Measurements from ENCODE around the gene HPD. TPM values are rescaled to one million over a fixed set of nuclear protein-coding genes. Genes with fewer than 3 reads are reported as not detected.

HPD gene
- total RNA-seq, 6 experiments from 2014 or later, result 0.14 to 0.25 (median 0.21) TPM; not detected in 2

GRCh38 chr12:121826318-121827150, 32.1 kb downstream of the HPD start:
- H3K27me3 Mint-ChIP-seq (ENCODE audit: insufficient read depth), result peaks cover 9% of the 10 kb centered on the region
- no peaks in the 10 kb centered on the region for H3K4me1 Mint-ChIP-seq (ENCODE audit: low read depth)
- H3K27ac Mint-ChIP-seq, result no peak overlapping the region; the same call in 1 of the 2 replicates
- no peaks in the 10 kb centered on the region for H3K9me3 Mint-ChIP-seq
- no peak for TF ChIP-seq CTCF (IDR thresholded peaks at IDR 0.05)
- H3K4me3 Mint-ChIP-seq, result no peak overlapping the region; the same call in 1 of the 2 replicates
- H3K36me3 Mint-ChIP-seq (ENCODE audit: low read depth), result peaks cover 26% of the 10 kb centered on the region
- no peak for DNase-seq

GRCh38 chr12:121825041-121825523, 33.6 kb downstream of the HPD start:
- H3K36me3 Mint-ChIP-seq (ENCODE audit: low read depth), result peaks cover 22% of the 10 kb centered on the region

DNA sequence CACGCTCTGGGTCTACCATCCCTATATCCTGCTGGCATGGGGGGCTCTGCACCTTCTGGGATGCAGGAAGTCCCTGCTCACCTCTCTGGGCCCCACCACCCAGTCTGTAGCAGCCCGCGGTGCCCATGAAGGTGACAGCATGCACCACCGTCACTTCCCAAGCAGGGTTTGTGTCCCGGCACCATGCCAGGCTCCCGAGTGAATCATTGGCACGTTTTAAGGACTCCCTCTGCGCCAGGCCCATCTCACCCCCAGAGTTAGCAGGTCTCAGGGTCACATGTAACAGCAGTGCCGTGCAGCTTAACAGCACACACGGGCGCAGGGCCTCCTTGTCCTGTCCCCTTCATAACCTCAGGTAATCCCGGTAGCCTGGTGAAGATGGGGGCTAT, 34.9 kb downstream of the HPD start:
- Mint-ChIP-seq H3K27ac (no peak overlapping the region), H3K9me3 (no peaks in the 10 kb centered on the region), H3K36me3 (ENCODE audit: low read depth) (peaks cover 24% of the 10 kb centered on the region), H3K4me3 (no peak overlapping the region), H3K27me3 (ENCODE audit: insufficient read depth) (peaks cover 8% of the 10 kb centered on the region), H3K4me1 (ENCODE audit: low read depth) (no peaks in the 10 kb centered on the region)
- no peak for DNase-seq
- no peak for TF ChIP-seq CTCF (IDR thresholded peaks at IDR 0.05)

More at GRCh38 chr12:121825041-121825523, 33.6 kb downstream of the HPD start:
- Mint-ChIP-seq H3K4me1 (ENCODE audit: low read depth) (no peaks in the 10 kb centered on the region), H3K27ac (no peak overlapping the region), H3K27me3 (ENCODE audit: insufficient read depth) (peaks cover 9% of the 10 kb centered on the region), H3K4me3 (no peak overlapping the region), H3K9me3 (no peaks in the 10 kb centered on the region)
- no peak for DNase-seq
- no peak for TF ChIP-seq CTCF (IDR thresholded peaks at IDR 0.05)

DNA sequence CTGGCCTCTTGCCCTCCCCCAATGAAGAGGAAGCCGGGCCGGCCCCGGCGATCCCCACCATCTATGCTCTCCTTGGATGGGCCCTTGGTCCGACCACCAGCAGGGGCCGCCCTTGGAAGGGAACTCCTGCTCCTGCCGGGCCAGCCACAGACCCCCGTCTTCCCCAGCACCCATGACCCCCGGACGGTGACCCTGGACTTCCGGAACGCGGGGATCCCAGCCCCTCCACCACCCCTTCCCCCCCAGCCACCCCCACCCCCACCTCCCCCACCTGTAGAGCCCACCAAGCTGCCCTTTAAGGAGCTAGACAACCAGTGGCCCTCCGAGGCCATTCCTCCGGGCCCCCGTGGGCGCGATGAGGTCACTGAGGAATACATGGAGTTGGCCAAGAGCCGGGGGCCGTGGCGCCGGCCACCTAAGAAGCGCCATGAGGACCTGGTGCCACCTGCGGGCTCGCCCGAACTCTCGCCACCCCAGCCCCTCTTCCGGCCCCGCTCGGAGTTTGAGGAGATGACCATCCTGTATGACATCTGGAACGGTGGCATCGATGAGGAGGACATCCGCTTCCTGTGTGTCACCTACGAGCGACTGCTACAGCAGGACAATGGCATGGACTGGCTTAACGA, 35.4 kb downstream of the HPD start:
- Mint-ChIP-seq H3K27me3 (ENCODE audit: insufficient read depth) (peaks cover 7% of the 10 kb centered on the region), H3K4me3 (no peak overlapping the region), H3K9me3 (no peaks in the 10 kb centered on the region), H3K36me3 (ENCODE audit: low read depth) (peaks cover 19% of the 10 kb centered on the region), H3K4me1 (ENCODE audit: low read depth) (no peaks in the 10 kb centered on the region), H3K27ac (no peak overlapping the region)
- no peak for DNase-seq
- TF ChIP-seq CTCF (IDR thresholded peaks at IDR 0.05), result no peak

DNA sequence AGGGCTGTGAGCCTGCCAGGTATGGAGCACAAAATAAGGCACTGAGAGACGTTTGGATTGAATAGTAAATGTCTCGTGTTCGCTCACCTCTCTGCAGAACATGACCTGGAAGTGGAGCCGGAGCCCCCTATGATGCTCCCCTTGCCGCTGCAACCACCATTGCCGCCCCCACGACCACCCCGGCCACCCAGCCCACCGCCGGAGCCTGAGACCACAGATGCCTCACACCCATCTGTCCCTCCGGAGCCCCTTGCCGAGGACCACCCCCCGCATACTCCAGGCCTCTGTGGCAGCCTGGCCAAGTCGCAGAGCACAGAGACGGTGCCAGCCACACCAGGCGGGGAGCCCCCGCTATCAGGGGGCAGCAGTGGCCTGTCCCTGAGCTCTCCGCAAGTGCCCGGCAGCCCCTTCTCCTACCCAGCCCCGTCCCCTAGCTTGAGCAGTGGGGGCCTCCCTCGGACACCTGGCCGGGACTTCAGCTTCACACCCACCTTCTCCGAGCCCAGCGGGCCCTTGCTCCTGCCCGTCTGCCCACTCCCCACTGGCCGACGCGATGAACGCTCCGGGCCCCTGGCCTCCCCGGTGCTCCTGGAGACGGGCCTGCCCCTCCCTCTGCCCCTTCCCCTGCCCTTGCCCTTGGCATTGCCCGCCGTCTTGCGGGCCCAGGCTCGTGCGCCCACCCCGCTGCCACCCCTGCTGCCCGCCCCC, 36.1 kb downstream of the HPD start:
- peaks cover 18% of the 10 kb centered on the region for H3K36me3 Mint-ChIP-seq (ENCODE audit: low read depth)
- peaks cover 7% of the 10 kb centered on the region for H3K27me3 Mint-ChIP-seq (ENCODE audit: insufficient read depth)
- no peaks in the 10 kb centered on the region for H3K4me1 Mint-ChIP-seq (ENCODE audit: low read depth)
- TF ChIP-seq CTCF (IDR thresholded peaks at IDR 0.05), result no peak
- H3K27ac Mint-ChIP-seq, result no peak overlapping the region
- no peak for DNase-seq
- H3K9me3 Mint-ChIP-seq, result no peaks in the 10 kb centered on the region
- H3K4me3 Mint-ChIP-seq, result no peak overlapping the region
